SK-N-SH (cell line): Measurements from ENCODE around the gene TDRD12. TPM values are rescaled to one million over a fixed set of nuclear protein-coding genes. Genes with fewer than 3 reads are reported as not detected.
"Not testable (repeated sequence)": the region's sequence is repeated elsewhere in the genome, so short reads cannot be mapped to it uniquely, and the experiment has no call there.

Experiments
- CTCF ChIA-PET: fragments of 300-600, 350-600 bp; formaldehyde crosslinking; extraction: SDS; loops from one replicate; lab custom pipeline; 2021; lab: Yijun Ruan, JAX
- POLR2A ChIA-PET: fragments of 350-600 bp; sonication (Branson Sonifier 250); formaldehyde crosslinking; extraction: SDS; loops from one replicate; lab custom pipeline; 2020; ENCODE audit warnings: antibody characterized with exemption, inconsistent platforms; lab: Yijun Ruan, JAX
- DNase-seq: peaks from one replicate; pipeline ENCODE4 v3.0.0; 2012
- H2AFZ ChIP-seq: fragments of 200-600 bp; sonication (generic); 2 replicates; pipeline ENCODE4 v1.8.1; 2016; ENCODE audit warnings: antibody characterized with exemption, mild to moderate bottlenecking, low read depth
- H3F3A ChIP-seq: fragments of 200-600 bp; sonication (generic); replicated peaks from 2 replicates; pipeline ENCODE3; 2016; ENCODE audit warnings: antibody characterized with exemption, mild to moderate bottlenecking; ENCODE audit not compliant: insufficient read depth
- H3K27ac ChIP-seq, 2 experiments: fragments of 200-500 bp in 1 of 2; fragments of 200-600 bp in 1 of 2; sonication (Bioruptor generic) in 1 of 2; sonication (generic), shearing (Covaris generic) in 1 of 2; 2 replicates each; pipeline versions ENCODE4 v1.5.1 to v1.6.1; 2014 to 2016; ENCODE audit warnings: low read depth in 2 of 2, inconsistent platforms in 1 of 2, low read length in 1 of 2, mild to moderate bottlenecking in 1 of 2, mixed read lengths in 1 of 2
- H3K27me3 ChIP-seq: fragments of 200-600 bp; sonication (generic), shearing (Covaris generic); 2 replicates; pipeline ENCODE4 v1.6.1; 2016; ENCODE audit warnings: mixed run types; ENCODE audit not compliant: insufficient read depth
- H3K36me3 ChIP-seq, 2 experiments: fragments of 200-500 bp in 1 of 2; fragments of 200-600 bp in 1 of 2; sonication (Bioruptor generic) in 1 of 2; sonication (generic) in 1 of 2; replicated peaks in 1 of 2; 2 replicates each; pipeline versions ENCODE3 to v1.5.1; 2014 to 2016; ENCODE audit warnings: low read length in 1 of 2, mild to moderate bottlenecking in 1 of 2; ENCODE audit not compliant: insufficient read depth in 2 of 2, control insufficient read depth in 1 of 2
- H3K4me1 ChIP-seq, 2 experiments: fragments of 200-500 bp in 1 of 2; fragments of 200-600 bp in 1 of 2; sonication (Bioruptor generic) in 1 of 2; sonication (generic), shearing (Covaris generic) in 1 of 2; 2 replicates each; pipeline versions ENCODE4 v1.5.1 to v1.6.1; 2014 to 2016; ENCODE audit warnings: low read depth in 1 of 2, low read length in 1 of 2, mixed run types in 1 of 2; ENCODE audit not compliant: insufficient read depth in 2 of 2, control insufficient read depth in 1 of 2
- H3K4me2 ChIP-seq: fragments of 200-600 bp; sonication (generic), shearing (Covaris generic); 2 replicates; pipeline ENCODE4 v1.6.1; 2017; ENCODE audit warnings: mixed run types
- H3K4me3 ChIP-seq, 2 experiments: fragments of 200-500 bp in 1 of 2; fragments of 200-600 bp in 1 of 2; sonication (Bioruptor generic) in 1 of 2; sonication (generic), shearing (Covaris generic) in 1 of 2; 2 replicates each; pipeline versions ENCODE4 v1.5.1 to v1.8.1; 2014 to 2016; ENCODE audit warnings: low read depth in 2 of 2, inconsistent platforms in 1 of 2, low read length in 1 of 2, mild to moderate bottlenecking in 1 of 2, mixed read lengths in 1 of 2, moderate library complexity in 1 of 2
- H3K79me2 ChIP-seq: fragments of 200-600 bp; sonication (generic); 2 replicates; pipeline ENCODE4 v1.8.1; 2017; ENCODE audit warnings: mild to moderate bottlenecking; ENCODE audit not compliant: insufficient read depth
- H3K9ac ChIP-seq: fragments of 200-600 bp; sonication (generic); 2 replicates; pipeline ENCODE4 v1.6.1; 2017; ENCODE audit warnings: mixed run types
- H3K9me2 ChIP-seq: fragments of 200-600 bp; sonication (generic); 2 replicates; pipeline ENCODE4 v1.6.1; 2017; ENCODE audit warnings: mixed run types
- H3K9me3 ChIP-seq: fragments of 200-600 bp; sonication (generic); 2 replicates; pipeline ENCODE4 v1.6.1; 2017; ENCODE audit warnings: mixed run types, mild to moderate bottlenecking, moderate library complexity
- H4K20me1 ChIP-seq: fragments of 200-600 bp; sonication (generic); 2 replicates; pipeline ENCODE4 v1.6.1; 2017; ENCODE audit warnings: mild to moderate bottlenecking, mixed run types; ENCODE audit not compliant: insufficient read depth
- CTCF ChIP-seq: fragments of 200-600 bp; sonication (generic); IDR thresholded peaks from 2 replicates; pipeline ENCODE4 v1.6.1; 2017; ENCODE audit warnings: antibody characterized with exemption, mild to moderate bottlenecking, moderate library complexity
- ELF1 ChIP-seq: IDR thresholded peaks from 2 replicates; pipeline ENCODE4 v1.4.0; 2012
- FOSL2 ChIP-seq: IDR thresholded peaks from 2 replicates; pipeline ENCODE4 v1.4.0; 2012; ENCODE audit warnings: low read depth, mild to moderate bottlenecking, moderate library complexity, borderline replicate concordance
- FOXM1 ChIP-seq: IDR thresholded peaks from 2 replicates; pipeline ENCODE4 v1.4.0; 2012; ENCODE audit warnings: low read depth, mild to moderate bottlenecking
- GATA2 ChIP-seq: sonication (generic); formaldehyde crosslinking; IDR thresholded peaks from 2 replicates; pipeline ENCODE4 v1.5.0; 2020; ENCODE audit warnings: mild to moderate bottlenecking, missing genetic modification reagents
- IRF3 ChIP-seq: fragments of 150-350 bp; IDR thresholded peaks from 2 replicates; pipeline ENCODE4 v1.6.1; 2016; ENCODE audit warnings: mild to moderate bottlenecking, low read depth, low read length
- JUND ChIP-seq: IDR thresholded peaks from 2 replicates; pipeline ENCODE4 v1.4.0; 2012
- MXI1 ChIP-seq: IDR thresholded peaks from 2 replicates; pipeline ENCODE4 v1.6.1; 2012; ENCODE audit warnings: mild to moderate bottlenecking, low read depth, low read length, improper control_type of control experiment
- PBX3 ChIP-seq: IDR thresholded peaks from 2 replicates; pipeline ENCODE4; 2012
- YY1 ChIP-seq: IDR thresholded peaks from 2 replicates; pipeline ENCODE4 v1.4.0; 2012; ENCODE audit warnings: low read depth, mild to moderate bottlenecking
- WGBS: methylation state at CpG from one replicate; pipeline ENCODE4 v1.1.6; 2017; ENCODE audit warnings: low lambda C conversion rate; 5-methylcytosine and 5-hydroxymethylcytosine counted together
- polyA plus RNA-seq, 3 experiments: library from polyadenylated mRNA; depleted of rRNA; stranded (reverse); fragments of >200 nt; gene quantifications; 2 replicates each; pipeline ENCODE4 v1.2.3, GENCODE V29; 2012

TDRD12 gene
- polyA plus RNA-seq, 1 of the 3 experiments (the other 2 are of a cell fraction): 0.05 TPM

GRCh38 chr19:32831611-32832010 is 112.0 kb downstream of the TDRD12 start (continued):
- TF ChIP-seq PBX3: no peak
- no peak for TF ChIP-seq JUND
- no peak for TF ChIP-seq IRF3
- TF ChIP-seq GATA2 (CRISPR knock-in tag): no peak
- TF ChIP-seq MXI1: no peak
- no peak for TF ChIP-seq FOXM1
- no peak for TF ChIP-seq FOSL2
- TF ChIP-seq CTCF: no peak
- no peak for TF ChIP-seq ELF1
- TF ChIP-seq YY1: no peak

GRCh38 chr19:32832094-32832493 is 112.5 kb downstream of the TDRD12 start:
- H3K4me1 ChIP-seq, H3F3A ChIP-seq, H3K4me3 ChIP-seq, H3K36me3 ChIP-seq, POLR2A ChIA-PET, H3K4me2 ChIP-seq, H4K20me1 ChIP-seq, H2AFZ ChIP-seq, H3K79me2 ChIP-seq, H3K9me2 ChIP-seq, DNase-seq, H3K27me3 ChIP-seq, H3K9me3 ChIP-seq, H3K27ac ChIP-seq, H3K9ac ChIP-seq: not testable (repeated sequence)
- CTCF ChIA-PET: interaction anchor here (0.6 to 1.0 kb wide), 2 partner anchors 29 to 286 kb away, joined by 3 read pairs; no protein-coding TSS in a partner anchor
- WGBS: 80% methylated on average over 12 of the region's 12 CpGs

- H3K9me2 ChIP-seq, H3K36me3 ChIP-seq, H2AFZ ChIP-seq, DNase-seq, H3K9me3 ChIP-seq, H3K4me2 ChIP-seq, H3K79me2 ChIP-seq, H3K27ac ChIP-seq, H3K4me1 ChIP-seq, H3K27me3 ChIP-seq, H4K20me1 ChIP-seq, H3K4me3 ChIP-seq, H3K9ac ChIP-seq, H3F3A ChIP-seq, POLR2A ChIA-PET: not testable (repeated sequence)
- CTCF ChIA-PET: interaction anchor here (1.0 kb wide), 1 partner anchor 30 kb away, joined by 3 read pairs; no protein-coding TSS in a partner anchor
- 79% methylated on average over 7 of the region's 7 CpGs for WGBS
Observed at GRCh38 chr19:32832825-32833224, 113.3 kb downstream of the TDRD12 start.

GRCh38 chr19:32833388-32833787 is 113.8 kb downstream of the TDRD12 start:
- POLR2A ChIA-PET, H3K4me2 ChIP-seq, H3K36me3 ChIP-seq, H3K4me3 ChIP-seq, H3K27ac ChIP-seq, H4K20me1 ChIP-seq, H3K9ac ChIP-seq, DNase-seq, H3F3A ChIP-seq, CTCF ChIA-PET, H3K79me2 ChIP-seq, H2AFZ ChIP-seq, H3K4me1 ChIP-seq, H3K27me3 ChIP-seq, H3K9me2 ChIP-seq, H3K9me3 ChIP-seq: not testable (repeated sequence)
- 70% methylated on average over 7 of the region's 7 CpGs for WGBS
